GM12878 (cell line): ENCODE measurements around the gene HDAC9. TPM values are rescaled to one million over a fixed set of nuclear protein-coding genes. Genes with fewer than 3 reads are reported as not detected.

ENCODE experiments used
- BCL11A ChIP-seq: IDR thresholded peaks from 2 replicates; pipeline ENCODE4 v1.6.1; 2011; ENCODE audit warnings: low read depth, low read length
- CEBPZ ChIP-seq: fragments of 150-350 bp; IDR thresholded peaks from 2 replicates; pipeline ENCODE4 v1.6.1; 2016; ENCODE audit warnings: low read depth, low read length
- CHD4 ChIP-seq: fragments of 200-600 bp; sonication (generic); IDR thresholded peaks from 2 replicates; pipeline ENCODE4 v1.6.1; 2016; ENCODE audit warnings: mild to moderate bottlenecking
- DPF2 ChIP-seq: fragments of 450-650 bp; IDR thresholded peaks from 2 replicates; pipeline ENCODE4 v1.6.1; 2017; ENCODE audit warnings: mild to moderate bottlenecking
- FOS ChIP-seq: IDR thresholded peaks from 3 replicates; pipeline ENCODE4 v1.6.1; 2011; ENCODE audit warnings: borderline replicate concordance; ENCODE audit not compliant: insufficient read length; ENCODE audit errors: extremely low read depth
- GABPA ChIP-seq: IDR thresholded peaks from 2 replicates; pipeline ENCODE4 v1.6.1; 2014; ENCODE audit warnings: antibody characterized with exemption, low read depth, mild to moderate bottlenecking, inconsistent platforms
- HDAC6 ChIP-seq: fragments of 200-600 bp; sonication (generic); IDR thresholded peaks from one replicate; pipeline ENCODE4 v1.8.0; 2017; ENCODE audit warnings: antibody characterized with exemption; ENCODE audit not compliant: unreplicated experiment
- KDM1A ChIP-seq: fragments of 200-600 bp; sonication (generic); IDR thresholded peaks from 2 replicates; pipeline ENCODE4 v1.6.1; 2016; ENCODE audit warnings: borderline replicate concordance
- MAX ChIP-seq: IDR thresholded peaks from 2 replicates; pipeline ENCODE4 v1.6.1; 2012; ENCODE audit warnings: low read depth, low read length, improper control_type of control experiment
- MEF2A ChIP-seq: IDR thresholded peaks from 2 replicates; pipeline ENCODE4 v1.6.1; 2011; ENCODE audit warnings: low read depth, mild to moderate bottlenecking, low read length, moderate library complexity; ENCODE audit not compliant: insufficient read depth
- NFIC ChIP-seq: IDR thresholded peaks from 2 replicates; pipeline ENCODE4 v1.6.1; 2012; ENCODE audit warnings: low read depth, mild to moderate bottlenecking, inconsistent platforms, low read length, moderate library complexity
- PML ChIP-seq: IDR thresholded peaks from 2 replicates; pipeline ENCODE4 v1.6.1; 2012; ENCODE audit warnings: low read length, inconsistent platforms
- POU2F2 ChIP-seq: IDR thresholded peaks from 3 replicates; pipeline ENCODE4 v1.6.1; 2011; ENCODE audit warnings: low read depth, mild to moderate bottlenecking, low read length, borderline replicate concordance
- USF1 ChIP-seq: IDR thresholded peaks from 2 replicates; pipeline ENCODE4 v1.6.1; 2011; ENCODE audit warnings: borderline replicate concordance, low read depth, mild to moderate bottlenecking, moderate library complexity, mixed read lengths, low read length; ENCODE audit not compliant: insufficient read depth; ENCODE audit errors: extremely low read length
- YY1 ChIP-seq: IDR thresholded peaks from 2 replicates; pipeline ENCODE4 v1.6.1; 2011; ENCODE audit warnings: low read depth, mild to moderate bottlenecking, low read length
- polyA plus RNA-seq, 11 experiments: library from polyadenylated mRNA; depleted of rRNA in 4 of 11; unstranded in 6 of 11; stranded (reverse) in 5 of 11; fragments of >200 nt; fragmentation: Nextera tagmentation in 4 of 11; fragmentation: Illumina TruSeq in 1 of 11; extraction: Ambion mirVana in 4 of 11; extraction: Trizol in 1 of 11; gene quantifications; 1 replicate in 1 of 11; 2 replicates in 10 of 11; pipeline versions ENCODE4 v1.2.1 to v1.2.3, GENCODE V29; 2011 to 2016; ENCODE audit warnings: inconsistent platforms in 2 of 11, missing spikeins in 2 of 11, low read depth in 1 of 11
- total RNA-seq, 4 experiments: library from RNA; depleted of rRNA in 3 of 4; stranded (reverse); fragments of >200 nt in 3 of 4; fragmentation: Illumina TruSeq in 1 of 4; extraction: Trizol in 1 of 4; gene quantifications; 2 replicates each; pipeline versions ENCODE4 v1.2.1 to v1.2.3, GENCODE V29; 2013 to 2021
- TF ChIP-seq, protein P1 (sequence below): fragments of 450-650 bp; IDR thresholded peaks from 2 replicates; pipeline ENCODE4 v1.6.1; 2017; ENCODE audit warnings: mild to moderate bottlenecking
- TF ChIP-seq, protein P2 (sequence below): IDR thresholded peaks from 2 replicates; pipeline ENCODE4 v1.6.1; 2012; ENCODE audit warnings: improper control_type of control experiment, low read depth, low read length; ENCODE audit not compliant: insufficient replicate concordance

Gene HDAC9
- total and polyA plus RNA-seq, 10 of the 15 experiments (the other 5 are each of a cell fraction or from before 2014, with no cell fraction given) = 0.73 to 12.8 (median 0.92) TPM

GRCh38 chr7:18495412-18496340 is at the start of gene HDAC9 (continued):
- TF ChIP-seq, protein P1, sequence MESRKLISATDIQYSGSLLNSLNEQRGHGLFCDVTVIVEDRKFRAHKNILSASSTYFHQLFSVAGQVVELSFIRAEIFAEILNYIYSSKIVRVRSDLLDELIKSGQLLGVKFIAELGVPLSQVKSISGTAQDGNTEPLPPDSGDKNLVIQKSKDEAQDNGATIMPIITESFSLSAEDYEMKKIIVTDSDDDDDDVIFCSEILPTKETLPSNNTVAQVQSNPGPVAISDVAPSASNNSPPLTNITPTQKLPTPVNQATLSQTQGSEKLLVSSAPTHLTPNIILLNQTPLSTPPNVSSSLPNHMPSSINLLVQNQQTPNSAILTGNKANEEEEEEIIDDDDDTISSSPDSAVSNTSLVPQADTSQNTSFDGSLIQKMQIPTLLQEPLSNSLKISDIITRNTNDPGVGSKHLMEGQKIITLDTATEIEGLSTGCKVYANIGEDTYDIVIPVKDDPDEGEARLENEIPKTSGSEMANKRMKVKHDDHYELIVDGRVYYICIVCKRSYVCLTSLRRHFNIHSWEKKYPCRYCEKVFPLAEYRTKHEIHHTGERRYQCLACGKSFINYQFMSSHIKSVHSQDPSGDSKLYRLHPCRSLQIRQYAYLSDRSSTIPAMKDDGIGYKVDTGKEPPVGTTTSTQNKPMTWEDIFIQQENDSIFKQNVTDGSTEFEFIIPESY = no peak
- no peak for TF ChIP-seq USF1
- TF ChIP-seq CEBPZ = no peak
- TF ChIP-seq FOS = no peak
- TF ChIP-seq MEF2A = peak; percentile 99
- peak; percentile 42; the same call in 1 of the 2 replicates for TF ChIP-seq BCL11A
- TF ChIP-seq HDAC6 = no peak
- TF ChIP-seq, protein P2, sequence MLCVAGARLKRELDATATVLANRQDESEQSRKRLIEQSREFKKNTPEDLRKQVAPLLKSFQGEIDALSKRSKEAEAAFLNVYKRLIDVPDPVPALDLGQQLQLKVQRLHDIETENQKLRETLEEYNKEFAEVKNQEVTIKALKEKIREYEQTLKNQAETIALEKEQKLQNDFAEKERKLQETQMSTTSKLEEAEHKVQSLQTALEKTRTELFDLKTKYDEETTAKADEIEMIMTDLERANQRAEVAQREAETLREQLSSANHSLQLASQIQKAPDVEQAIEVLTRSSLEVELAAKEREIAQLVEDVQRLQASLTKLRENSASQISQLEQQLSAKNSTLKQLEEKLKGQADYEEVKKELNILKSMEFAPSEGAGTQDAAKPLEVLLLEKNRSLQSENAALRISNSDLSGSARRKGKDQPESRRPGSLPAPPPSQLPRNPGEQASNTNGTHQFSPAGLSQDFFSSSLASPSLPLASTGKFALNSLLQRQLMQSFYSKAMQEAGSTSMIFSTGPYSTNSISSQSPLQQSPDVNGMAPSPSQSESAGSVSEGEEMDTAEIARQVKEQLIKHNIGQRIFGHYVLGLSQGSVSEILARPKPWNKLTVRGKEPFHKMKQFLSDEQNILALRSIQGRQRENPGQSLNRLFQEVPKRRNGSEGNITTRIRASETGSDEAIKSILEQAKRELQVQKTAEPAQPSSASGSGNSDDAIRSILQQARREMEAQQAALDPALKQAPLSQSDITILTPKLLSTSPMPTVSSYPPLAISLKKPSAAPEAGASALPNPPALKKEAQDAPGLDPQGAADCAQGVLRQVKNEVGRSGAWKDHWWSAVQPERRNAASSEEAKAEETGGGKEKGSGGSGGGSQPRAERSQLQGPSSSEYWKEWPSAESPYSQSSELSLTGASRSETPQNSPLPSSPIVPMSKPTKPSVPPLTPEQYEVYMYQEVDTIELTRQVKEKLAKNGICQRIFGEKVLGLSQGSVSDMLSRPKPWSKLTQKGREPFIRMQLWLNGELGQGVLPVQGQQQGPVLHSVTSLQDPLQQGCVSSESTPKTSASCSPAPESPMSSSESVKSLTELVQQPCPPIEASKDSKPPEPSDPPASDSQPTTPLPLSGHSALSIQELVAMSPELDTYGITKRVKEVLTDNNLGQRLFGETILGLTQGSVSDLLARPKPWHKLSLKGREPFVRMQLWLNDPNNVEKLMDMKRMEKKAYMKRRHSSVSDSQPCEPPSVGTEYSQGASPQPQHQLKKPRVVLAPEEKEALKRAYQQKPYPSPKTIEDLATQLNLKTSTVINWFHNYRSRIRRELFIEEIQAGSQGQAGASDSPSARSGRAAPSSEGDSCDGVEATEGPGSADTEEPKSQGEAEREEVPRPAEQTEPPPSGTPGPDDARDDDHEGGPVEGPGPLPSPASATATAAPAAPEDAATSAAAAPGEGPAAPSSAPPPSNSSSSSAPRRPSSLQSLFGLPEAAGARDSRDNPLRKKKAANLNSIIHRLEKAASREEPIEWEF = no peak
- TF ChIP-seq CHD4 = no peak
- peak; percentile 97; the same call in 2 of the 3 replicates for TF ChIP-seq POU2F2
- peak; percentile 75 for TF ChIP-seq YY1
- no peak for TF ChIP-seq DPF2
- no peak for TF ChIP-seq GABPA
- TF ChIP-seq MAX = no peak
- peak; percentile 76 for TF ChIP-seq NFIC
- TF ChIP-seq PML = no peak
- no peak for TF ChIP-seq KDM1A
